NOMO-1 treated with dmso at 0.1 percent for 144 hours (cell line): ENCODE results near the gene NEO1.

Experiments used
- DNase-seq: peaks from one replicate; lab custom pipeline; 2025; ENCODE audit not compliant: unreplicated experiment; lab: John Stamatoyannopoulos, UW

Gene NEO1

GRCh38 chr15:73075160-73075859 lies 23.0 kb downstream of the NEO1 start:
- DNase-seq, result no peak

GRCh38 chr15:73078291-73078690 lies 26.0 kb downstream of the NEO1 start:
- no peak for DNase-seq

- no peak for DNase-seq
These were observed 26.5 kb downstream of the NEO1 start for GRCh38 chr15:73078722-73079121.

GRCh38 chr15:73079565-73079964 lies 27.3 kb downstream of the NEO1 start:
- no peak for DNase-seq

- no peak for DNase-seq
These were observed 29.2 kb downstream of the NEO1 start for GRCh38 chr15:73081321-73081958.

GRCh38 chr15:73082812-73083211 lies 30.5 kb downstream of the NEO1 start:
- no peak for DNase-seq

- no peak for DNase-seq
These were observed 34.8 kb downstream of the NEO1 start for GRCh38 chr15:73087098-73087497.

GRCh38 chr15:73105064-73105463 lies 52.8 kb downstream of the NEO1 start:
- no peak for DNase-seq

- no peak for DNase-seq
These were observed 56.4 kb downstream of the NEO1 start for GRCh38 chr15:73108676-73109075.

- DNase-seq, result no peak
These were observed 57.5 kb downstream of the NEO1 start for GRCh38 chr15:73109765-73110164.

GRCh38 chr15:73110201-73110600 lies 57.9 kb downstream of the NEO1 start:
- DNase-seq, result no peak

GRCh38 chr15:73114064-73114463 lies 61.8 kb downstream of the NEO1 start:
- DNase-seq, result no peak

- no peak for DNase-seq
These were observed 63.9 kb downstream of the NEO1 start for GRCh38 chr15:73116164-73116563.

GRCh38 chr15:73118055-73118454 lies 65.8 kb downstream of the NEO1 start:
- no peak for DNase-seq

GRCh38 chr15:73119478-73119877 lies 67.2 kb downstream of the NEO1 start:
- DNase-seq, result no peak

GRCh38 chr15:73120269-73120668 lies 68.0 kb downstream of the NEO1 start:
- no peak for DNase-seq

GRCh38 chr15:73125219-73125618 lies 73.0 kb downstream of the NEO1 start:
- DNase-seq, result no peak

GRCh38 chr15:73127302-73127936 lies 75.2 kb downstream of the NEO1 start:
- DNase-seq, result no peak

- DNase-seq, result no peak
These were observed 78.6 kb downstream of the NEO1 start for GRCh38 chr15:73130830-73131229.

GRCh38 chr15:73134196-73134595 lies 81.9 kb downstream of the NEO1 start:
- no peak for DNase-seq

- no peak for DNase-seq
These were observed 86.9 kb downstream of the NEO1 start for GRCh38 chr15:73139041-73139743.
